HG03025 (cell line): ENCODE data around the gene AMZ1.
"Not testable (repeated sequence)": the region's sequence is repeated elsewhere in the genome, so short reads cannot be mapped to it uniquely, and the experiment has no call there.

Experiments used
- ATAC-seq: cut with Tn5 transposase; IDR thresholded peaks from one replicate; pipeline ENCODE4 v1.9.1; 2021; ENCODE audit warnings: mild to moderate bottlenecking, moderate library complexity; ENCODE audit not compliant: unreplicated experiment, low FRiP score

AMZ1 gene

GRCh38 chr7:2709553-2710285, 21.7 kb downstream of the AMZ1 start:
- peak; percentile 84 for ATAC-seq

- ATAC-seq = peak; percentile 37
These were observed 22.3 kb downstream of the AMZ1 start for GRCh38 chr7:2710286-2710655.

DNA sequence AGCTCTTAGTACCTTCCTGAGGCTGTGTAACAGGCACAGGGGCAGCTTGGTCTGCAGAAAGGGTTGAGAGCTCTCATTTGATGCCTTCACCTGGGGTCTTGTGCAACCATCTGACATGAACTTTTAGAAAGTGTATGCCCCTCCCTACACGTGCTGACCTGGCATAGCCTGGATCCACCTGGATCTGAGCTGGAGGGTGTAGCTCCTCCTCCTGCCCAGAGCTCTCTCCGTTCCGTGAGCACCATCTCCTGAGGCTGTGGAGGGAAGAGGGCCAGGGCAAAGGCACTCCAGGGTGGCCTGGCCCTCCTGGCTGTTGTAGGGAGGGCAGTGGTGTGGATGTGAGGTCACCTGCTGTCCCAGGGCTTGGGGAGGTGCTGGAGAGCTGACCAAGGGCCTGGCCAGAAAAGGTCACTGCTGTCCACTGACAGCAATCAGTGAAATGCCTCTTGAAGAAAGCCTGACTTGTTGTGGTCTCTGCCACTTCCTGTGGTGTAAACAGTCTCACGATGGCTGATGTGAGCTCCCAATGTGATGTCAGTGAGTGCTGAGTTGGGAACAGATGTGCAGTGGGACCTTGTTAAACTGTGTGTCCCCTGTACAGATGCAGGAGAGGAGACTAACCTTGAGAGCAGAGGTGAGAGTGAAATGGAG, 23.0 kb downstream of the AMZ1 start:
- no peak for ATAC-seq

DNA sequence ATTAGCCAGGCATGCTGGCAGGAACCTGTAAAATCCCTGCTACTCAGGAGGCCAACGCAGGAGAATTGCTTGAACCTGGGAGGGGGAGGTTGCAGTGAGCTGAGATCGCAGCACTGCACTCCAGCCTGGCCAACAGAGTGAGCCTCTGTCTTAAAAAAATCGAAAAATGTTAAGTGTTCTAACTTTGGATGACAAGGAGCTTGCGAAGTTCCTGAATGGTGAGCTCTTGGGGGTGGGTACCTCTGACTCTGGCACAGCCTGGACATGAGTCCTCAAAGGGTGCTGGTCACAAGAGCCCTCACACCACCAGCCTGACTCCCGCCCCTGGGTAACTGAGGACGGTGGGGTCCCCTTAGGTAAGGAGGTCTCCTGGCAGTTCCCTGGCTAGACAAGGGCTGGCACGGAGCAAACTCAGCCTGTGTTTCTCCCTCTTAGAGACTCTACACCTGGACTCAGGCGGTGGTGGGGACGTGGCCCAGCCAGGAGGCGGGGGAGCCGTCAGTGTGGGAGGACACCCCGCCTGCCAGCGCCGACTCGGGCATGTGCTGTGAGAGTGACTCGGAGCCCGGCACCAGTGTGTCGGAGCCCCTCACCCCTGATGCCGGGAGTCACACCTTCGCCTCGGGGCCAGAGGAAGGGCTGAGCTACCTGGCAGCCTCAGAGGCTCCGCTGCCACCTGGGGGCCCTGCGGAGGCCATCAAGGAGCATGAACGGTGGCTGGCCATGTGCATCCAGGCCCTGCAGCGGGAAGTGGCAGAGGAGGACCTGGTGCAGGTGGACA, 24.1 kb downstream of the AMZ1 start:
- no peak for ATAC-seq

GRCh38 chr7:2713370-2713769, 25.4 kb downstream of the AMZ1 start:
- ATAC-seq = no peak

- no peak for ATAC-seq
These were observed 26.0 kb downstream of the AMZ1 start for GRCh38 chr7:2713978-2714377.

DNA sequence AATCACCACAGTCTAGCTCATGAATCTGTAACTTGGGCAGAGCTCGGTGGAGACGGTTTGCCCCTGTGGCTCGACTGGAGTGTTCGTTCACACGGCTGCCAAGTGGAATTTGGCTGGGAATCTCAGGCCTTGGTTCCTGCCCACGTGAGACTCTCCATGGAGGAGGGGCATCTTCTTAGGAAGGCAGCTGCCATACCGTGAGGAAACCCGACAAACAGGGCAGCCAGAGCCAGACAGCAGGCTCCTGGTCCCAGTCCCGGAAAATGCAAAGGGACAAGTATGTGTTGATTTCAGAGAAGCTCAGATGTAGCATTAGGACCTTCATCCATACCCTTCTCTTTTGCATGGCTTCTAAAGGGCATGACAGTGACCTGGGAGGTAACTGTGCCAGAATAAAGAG, 26.6 kb downstream of the AMZ1 start:
- no peak for ATAC-seq

GRCh38 chr7:2715341-2716231, 27.6 kb downstream of the AMZ1 start:
- no peak for ATAC-seq

DNA sequence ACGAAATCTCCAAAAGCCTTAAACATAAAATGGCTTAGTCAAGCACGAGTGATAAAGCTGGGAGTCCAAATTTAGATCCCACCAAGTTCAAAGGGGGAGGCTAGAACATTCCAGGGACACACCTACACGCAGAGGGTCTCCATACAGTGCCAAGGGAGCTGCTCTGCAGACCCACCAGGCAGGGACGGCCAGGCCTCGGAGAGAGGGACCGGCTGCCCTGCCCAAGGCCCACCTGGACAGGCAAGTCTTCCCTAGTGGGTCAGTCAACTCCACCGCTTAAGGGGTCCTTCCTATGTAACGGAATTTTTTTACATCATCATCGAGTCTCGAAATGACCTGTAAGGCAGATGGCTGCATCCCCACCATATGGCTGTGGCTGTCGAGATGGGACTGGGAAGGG, 28.5 kb downstream of the AMZ1 start:
- no peak for ATAC-seq

- no peak for ATAC-seq
These were observed 28.9 kb downstream of the AMZ1 start for GRCh38 chr7:2716906-2717292.

GRCh38 chr7:2717293-2718261, 29.6 kb downstream of the AMZ1 start:
- ATAC-seq = no peak

DNA sequence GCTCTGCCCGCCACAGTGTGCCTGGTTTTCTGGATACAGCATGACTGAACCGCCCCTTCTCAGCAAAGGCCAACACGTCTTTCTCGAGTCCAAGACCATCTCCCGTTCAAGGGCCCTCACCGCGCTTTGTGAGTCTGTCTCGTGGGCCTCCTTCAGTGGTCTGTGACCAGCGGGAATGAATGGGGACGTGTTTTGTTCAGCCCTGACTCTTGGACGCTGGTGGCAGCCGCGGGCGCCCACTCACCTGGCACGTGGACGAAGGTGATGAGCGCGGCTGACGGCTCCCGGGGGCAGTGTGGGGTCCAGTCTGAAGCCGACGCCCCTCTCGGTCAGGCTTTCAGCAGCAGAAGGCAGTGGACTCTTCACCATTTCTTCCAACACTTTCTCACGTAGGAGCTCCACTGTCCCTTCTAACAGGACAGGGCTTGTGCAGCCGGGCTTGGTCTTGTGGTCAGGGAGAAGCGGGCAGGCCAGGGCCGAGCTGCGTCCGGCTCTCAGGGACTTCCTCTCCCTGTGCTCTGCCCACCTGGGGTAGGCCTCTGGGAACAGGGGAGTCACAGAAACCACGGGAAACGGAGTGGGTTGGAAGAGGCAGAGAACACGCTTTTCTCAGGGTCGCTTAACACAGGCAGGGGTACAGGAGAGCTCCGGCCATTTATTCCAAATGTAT, 30.4 kb downstream of the AMZ1 start:
- no peak for ATAC-seq

- ATAC-seq = no peak
These were observed 31.0 kb downstream of the AMZ1 start for GRCh38 chr7:2719007-2719406.

GRCh38 chr7:2720024-2720423, 32.0 kb downstream of the AMZ1 start:
- ATAC-seq = no peak

DNA sequence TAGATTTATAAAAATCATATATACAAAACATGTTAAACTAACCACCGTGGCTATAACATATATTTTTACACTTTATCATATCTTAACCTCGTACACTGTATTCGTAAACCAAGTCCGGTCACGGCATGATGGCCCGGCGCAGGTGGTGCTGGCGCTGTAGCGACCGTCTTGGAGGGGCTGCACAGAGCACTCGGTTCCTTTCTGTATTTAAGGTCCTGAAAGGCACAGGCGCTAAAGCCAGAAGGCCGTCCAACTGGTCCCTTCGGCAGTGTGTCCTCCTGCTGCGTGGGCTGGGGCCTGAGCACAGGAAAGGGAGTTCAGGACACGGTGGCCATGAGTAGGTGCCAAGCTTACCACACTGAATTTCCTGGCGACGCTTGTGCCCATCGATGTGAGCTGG, 33.8 kb downstream of the AMZ1 start:
- ATAC-seq = no peak

- ATAC-seq = no peak
These were observed 34.6 kb downstream of the AMZ1 start for GRCh38 chr7:2722591-2722990.

DNA sequence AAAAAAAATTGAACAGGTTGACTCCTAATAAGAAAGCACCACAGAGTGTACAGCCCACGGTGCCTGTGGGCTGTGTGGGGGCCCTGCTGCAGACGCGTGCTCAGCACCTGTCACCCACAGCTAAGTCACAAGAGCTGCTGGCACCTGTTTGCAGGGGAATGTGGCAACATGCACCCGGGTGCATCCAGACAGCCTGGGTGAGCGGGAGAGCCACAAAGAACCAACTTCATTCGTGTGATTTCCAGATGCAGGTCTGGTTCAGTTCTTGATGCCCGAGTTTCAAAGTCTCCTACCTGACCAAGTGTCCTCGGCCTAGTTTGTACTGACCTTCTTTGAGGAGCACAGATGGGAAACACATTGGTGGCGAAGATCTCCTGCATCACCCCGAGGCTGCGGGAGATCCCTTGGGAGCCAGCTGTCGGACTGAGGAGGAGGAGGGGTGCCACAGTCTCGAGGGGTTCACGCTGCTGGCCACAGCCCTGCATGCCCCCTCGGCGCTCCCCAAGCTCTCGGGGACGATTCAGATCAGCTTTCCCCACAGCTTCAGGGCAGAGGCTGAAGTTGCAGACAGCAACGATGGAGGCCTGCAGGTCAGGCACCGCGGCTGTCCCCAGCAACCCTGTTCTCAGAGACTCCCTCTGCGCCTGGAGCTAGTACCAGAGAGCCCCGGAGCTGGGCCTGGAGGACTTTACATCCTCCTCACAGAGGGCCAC, 35.3 kb downstream of the AMZ1 start:
- ATAC-seq = no peak

DNA sequence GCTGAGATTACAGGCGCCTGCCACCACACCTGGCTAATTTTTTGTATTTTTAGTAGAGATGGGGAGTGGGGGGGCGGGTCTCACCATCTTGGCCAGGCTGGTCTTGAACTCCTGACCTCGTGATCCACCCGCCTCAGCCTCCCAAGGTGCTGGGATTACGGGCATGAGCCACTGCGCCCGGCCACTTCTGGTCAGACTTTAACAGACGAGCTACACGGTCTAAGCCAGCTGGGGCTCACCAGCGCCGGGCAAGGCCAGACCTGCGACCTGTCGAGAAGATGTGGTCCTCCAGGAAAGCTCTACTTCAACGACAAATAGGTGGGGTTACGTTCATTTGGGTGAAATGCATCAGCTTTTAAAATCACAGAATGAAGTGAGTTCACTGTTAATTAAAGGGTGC, 36.0 kb downstream of the AMZ1 start:
- ATAC-seq = not testable (repeated sequence)
